Heart right ventricle (tissue), 16 donors: ENCODE measurements around the gene ACVR1B. TPM values are rescaled to one million over a fixed set of nuclear protein-coding genes. Genes with fewer than 3 reads are reported as not detected.

ENCODE experiments used
- ATAC-seq, 8 donors: fragments of 200-7000 bp; cut with Tn5 transposase; one replicate each; pipeline ENCODE4 v1.9.1; 2020; ENCODE audit warnings: mild to moderate bottlenecking in 8 of 8, moderate library complexity in 8 of 8, moderate number of reproducible peaks in 1 of 8
- DNase-seq, 2 donors: peaks; one replicate each; pipeline ENCODE4 v3.0.0-alpha.2; 2020
- H3K27ac ChIP-seq, 10 donors: fragments of 200-600 bp; sonication (generic) in 2 of 10; one replicate each; pipeline versions ENCODE4 v1.5.0 to v1.8.0; 2020 to 2022; ENCODE audit warnings: mild to moderate bottlenecking in 3 of 10
- H3K27me3 ChIP-seq, 7 donors: fragments of 200-600 bp; one replicate each; pipeline ENCODE4 v1.8.0; 2021 to 2022; ENCODE audit warnings: mild to moderate bottlenecking in 2 of 7
- H3K36me3 ChIP-seq, 9 donors: fragments of 200-600 bp; sonication (generic) in 1 of 9; one replicate each; pipeline versions ENCODE4 v1.5.0 to v1.8.0; 2020 to 2022; ENCODE audit warnings: mild to moderate bottlenecking in 2 of 9
- H3K4me1 ChIP-seq, 9 donors: fragments of 200-600 bp; sonication (generic) in 1 of 9; one replicate each; pipeline versions ENCODE4 v1.5.0 to v1.8.0; 2020 to 2022; ENCODE audit warnings: mild to moderate bottlenecking in 4 of 9
- H3K4me3 ChIP-seq, 10 donors: fragments of 200-600 bp; sonication (generic) in 2 of 10; one replicate each; pipeline versions ENCODE4 v1.5.0 to v1.8.0; 2020 to 2022; ENCODE audit warnings: mild to moderate bottlenecking in 7 of 10, moderate library complexity in 2 of 10
- H3K9me3 ChIP-seq, 11 donors: fragments of 200-600 bp in 10 of 11; sonication (generic) in 2 of 11; one replicate each; pipeline versions ENCODE4 v1.5.0 to v1.8.0; 2013 to 2022; ENCODE audit warnings: mild to moderate bottlenecking in 2 of 11, control low read depth in 1 of 11, moderate library complexity in 1 of 11
- CTCF ChIP-seq, 9 donors: fragments of 200-600 bp; sonication (generic) in 2 of 9; IDR thresholded peaks; one replicate each; pipeline versions ENCODE4 v1.5.0 to v1.8.0; 2021 to 2022; ENCODE audit warnings: antibody characterized with exemption in 9 of 9, mild to moderate bottlenecking in 5 of 9, moderate library complexity in 1 of 9
- WGBS, 2 donors: extraction: QIAGEN DNeasy Blood & Tissue Kit; methylation state at CpG; one replicate each; pipeline ENCODE4 v1.1.7; 2013; ENCODE audit warnings: inconsistent platforms in 1 of 2; 5-methylcytosine and 5-hydroxymethylcytosine counted together
- intact Hi-C, 10 donors: fragments of 100-400 bp; cut with DNase I; formaldehyde crosslinking; loops; one replicate each; pipeline versions ENCODE4 v1.11.1 to v1.14.2; 2022
- polyA plus RNA-seq, 2 donors: library from polyadenylated mRNA; stranded (reverse); fragments of 200-250 nt; gene quantifications; one replicate each; pipeline ENCODE4 v1.2.3, GENCODE V29; 2013
- total RNA-seq, 10 donors: library from RNA; stranded (reverse); fragmentation: NEBNext Ultra II Directional in 3 of 10; extraction: Animal tissue kit (Norgen Biotek cat#: 25700) in 3 of 10; gene quantifications; one replicate each; pipeline versions ENCODE4 v1.2.1 to v1.2.4, GENCODE V29; 2021 to 2023
- donor health status: Arrhythmogenic right ventricular cardiomyopathy.
- donor health status: ischemic (EF 13 %, LVEDD 7.1; RV severe dilation, severe dysfunction).
- donor health status: healthy with polysubstance abuse.
- donor health status: DM: no; HTN: yes; CAD: no.
- donor health status: DM: no; HTN: no; CAD: no.
- donor health status: ischemic (EF 25% LVEDD 6.9; RV normal size, moderate dysfunction).
- donor health status: ischemic (EF 25% LVEDD 5.7; RV mildly dilated, moderate dysfunction).
- donor health status: healthy.
- donor health status: DM: yes; HTN: yes; CAD: no.
- donor health status: Ischemic cardiomyopathy.
- donor health status: ischemic (EF 35%, LVEDD 5.7; RV mildly dilated, moderate dysfunction).
- donor health status: nonischemic (EF 11% LVEDD 7.7; RV severe dilation, severe dysfunction).
- donor health status: DM: yes; HTN: yes; CAD: no.
- donor health status: PGD.
- donor health status: ischemic (EF 29% LVEDD 5.4; RV normal size, mild dysfunction).
- donor health status: nonischemic (EF 23%, LVEDD 6.1; RV moderate dilation, normal function).

ACVR1B gene
- total and polyA plus RNA-seq, 12 donors: 5.8 to 15.5 (median 9.7) TPM

DNA sequence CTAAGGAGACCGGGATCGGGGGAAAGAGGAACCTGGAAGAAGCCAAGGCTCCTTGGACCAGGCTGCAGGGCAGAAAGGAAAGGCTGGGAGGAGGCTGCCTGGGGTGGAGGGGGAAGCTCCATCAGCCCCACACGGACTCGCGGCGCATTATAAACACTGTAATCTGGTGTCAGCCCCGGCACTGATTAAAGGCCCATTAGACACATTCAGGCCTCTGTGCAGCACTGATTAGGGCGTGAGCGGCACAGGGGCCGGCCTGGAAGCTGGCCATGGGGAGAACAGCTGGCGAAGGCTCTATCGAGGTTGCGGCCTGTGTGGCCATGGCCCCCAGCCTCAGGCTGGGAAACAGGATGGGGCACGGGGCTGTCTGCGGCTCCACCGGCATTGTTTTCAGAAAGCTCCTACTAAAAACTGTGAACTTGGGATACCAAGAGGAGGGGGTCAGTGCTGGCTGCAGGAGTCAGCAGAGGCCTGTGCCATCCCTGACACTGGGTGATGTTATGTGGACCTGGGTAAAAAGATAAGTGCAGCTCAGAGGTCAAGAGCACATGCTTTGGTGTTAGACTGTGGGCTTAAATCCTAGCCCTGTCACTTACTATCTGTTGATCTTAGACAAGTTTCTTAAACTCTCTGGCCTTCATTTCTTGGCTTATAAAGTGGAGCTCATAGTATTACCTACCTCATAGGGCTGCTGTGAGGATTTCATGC, 33.6 kb upstream of the ACVR1B start:
- peak in 3 of 8 donors; percentile 9 to 16 (median 12) for ATAC-seq
- intact Hi-C loops: no loop called here
- DNase-seq: peak in 1 of 2 donors; percentile 30
- Histone ChIP-seq H3K4me3 (no peak overlapping the region), H3K36me3 (peaks cover 0 to 78% (median 13%) of the 10 kb centered on the region in 9 donors), H3K9me3 (no peaks in the 10 kb centered on the region), H3K27me3 (no peaks in the 10 kb centered on the region), H3K27ac (peak overlapping the region in 5 of 10 donors; percentile 7 to 64 (median 26)), H3K4me1 (peaks cover 13 to 61% (median 36%) of the 10 kb centered on the region in 9 donors)
- no peak for TF ChIP-seq CTCF (IDR thresholded peaks at IDR 0.05)
- WGBS, 2 donors: 45 to 54% methylated on average over 16 of the region's 16 CpGs

GRCh38 chr12:51920046-51920445, 31.5 kb upstream of the ACVR1B start:
- H3K4me3 ChIP-seq: no peak overlapping the region
- H3K4me1 ChIP-seq: peaks cover 13 to 68% (median 40%) of the 10 kb centered on the region in 9 donors
- DNase-seq (no peak), ATAC-seq (no peak)
- TF ChIP-seq CTCF (IDR thresholded peaks at IDR 0.05): no peak
- peaks cover 0 to 63% (median 13%) of the 10 kb centered on the region in 9 donors for H3K36me3 ChIP-seq
- no peaks in the 10 kb centered on the region for H3K9me3 ChIP-seq
- H3K27ac ChIP-seq: no peak overlapping the region
- no peaks in the 10 kb centered on the region for H3K27me3 ChIP-seq
- WGBS, 2 donors: 93 to 95% methylated on average over 2 of the region's 2 CpGs
- intact Hi-C loops: loop anchor here in 1 of 10 donors (5.0 to 10.0 kb wide), 2 partner anchors 33 to 55 kb away; partner anchors contain the start of gene ANKRD33

GRCh38 chr12:51921017-51921725, 30.3 kb upstream of the ACVR1B start:
- H3K4me3 ChIP-seq: no peak overlapping the region
- no peaks in the 10 kb centered on the region for H3K27me3 ChIP-seq
- no peaks in the 10 kb centered on the region for H3K9me3 ChIP-seq
- H3K27ac ChIP-seq: peak overlapping the region in 3 of 10 donors; percentile 81 to 89 (median 86)
- TF ChIP-seq CTCF (IDR thresholded peaks at IDR 0.05): no peak
- intact Hi-C loops: loop anchor here in 1 of 10 donors (5.0 to 10.0 kb wide), 2 partner anchors 34 to 54 kb away; partner anchors contain the start of gene ANKRD33
- no peak for DNase-seq
- H3K36me3 ChIP-seq: peaks cover 0 to 52% (median 3%) of the 10 kb centered on the region in 9 donors
- 71 to 76% methylated on average over 7 of the region's 7 CpGs for WGBS, 2 donors
- no peak for ATAC-seq
- peaks cover 17 to 70% (median 51%) of the 10 kb centered on the region in 9 donors for H3K4me1 ChIP-seq

- no peaks in the 10 kb centered on the region for H3K27me3 ChIP-seq
- 95 to 100% methylated on average over 2 of the region's 2 CpGs for WGBS, 2 donors
- intact Hi-C loops: loop anchor here in 5 of 10 donors (2.0 to 10.0 kb wide), 5 partner anchors 25 to 59 kb away; partner anchors contain the start of gene ANKRD33 (in 1 of the 5)
- no peak for TF ChIP-seq CTCF (IDR thresholded peaks at IDR 0.05)
- H3K36me3 ChIP-seq: peaks cover 0 to 42% (median 0%) of the 10 kb centered on the region in 9 donors
- H3K4me3 ChIP-seq: no peak overlapping the region
- H3K4me1 ChIP-seq: peaks cover 17 to 70% (median 59%) of the 10 kb centered on the region in 9 donors
- peak overlapping the region; percentile 17 to 89 (median 83) for H3K27ac ChIP-seq
- ATAC-seq (no peak), DNase-seq (no peak)
- H3K9me3 ChIP-seq: no peaks in the 10 kb centered on the region
Observed at GRCh38 chr12:51922146-51922545, 29.4 kb upstream of the ACVR1B start.
